Urinary bladder (tissue), 4 donors: Measurements from ENCODE around the gene PCBP4. TPM values are rescaled to one million over a fixed set of nuclear protein-coding genes. Genes with fewer than 3 reads are reported as not detected.
"Not testable (repeated sequence)": the region's sequence is repeated elsewhere in the genome, so short reads cannot be mapped to it uniquely, and the experiment has no call there.

ENCODE experiments used
- DNase-seq: peaks from one replicate; pipeline ENCODE4 v3.0.0-alpha.2; 2015; ENCODE audit errors: extremely low spot score
- H3K27ac ChIP-seq: one replicate; pipeline ENCODE4 v1.5.1; 2013; ENCODE audit warnings: low read depth, mild to moderate bottlenecking, moderate library complexity
- H3K36me3 ChIP-seq: one replicate; pipeline ENCODE4 v1.6.1; 2013; ENCODE audit warnings: mild to moderate bottlenecking, moderate library complexity; ENCODE audit not compliant: insufficient read depth
- H3K4me1 ChIP-seq: one replicate; pipeline ENCODE4 v1.6.1; 2013; ENCODE audit warnings: mild to moderate bottlenecking, moderate library complexity; ENCODE audit not compliant: insufficient read depth
- H3K4me3 ChIP-seq: one replicate; pipeline ENCODE4 v1.5.1; 2013; ENCODE audit warnings: low read depth, low read length
- WGBS: extraction: QIAGEN DNeasy Blood & Tissue Kit; methylation state at CpG from one replicate; pipeline ENCODE4 v1.1.7; 2013; 5-methylcytosine and 5-hydroxymethylcytosine counted together
- polyA plus RNA-seq: library from polyadenylated mRNA; stranded (reverse); fragments of 200-250 nt; gene quantifications from one replicate; pipeline ENCODE4 v1.2.3, GENCODE V29; 2013
- small RNA-seq: library from RNA; depleted of rRNA; stranded (forward); fragments of <200 nt; gene quantifications from one replicate; pipeline ENCODE3, GENCODE V24; 2014
- total RNA-seq: library from RNA; depleted of rRNA; stranded (reverse); fragments of >200 nt; gene quantifications from one replicate; pipeline ENCODE4 v1.2.3, GENCODE V29; 2014
- donor health status: healthy with polysubstance abuse.
- donor health status: healthy.

PCBP4 gene
- total and polyA plus RNA-seq, 2 donors: 22.4 to 43.9 TPM

DNA sequence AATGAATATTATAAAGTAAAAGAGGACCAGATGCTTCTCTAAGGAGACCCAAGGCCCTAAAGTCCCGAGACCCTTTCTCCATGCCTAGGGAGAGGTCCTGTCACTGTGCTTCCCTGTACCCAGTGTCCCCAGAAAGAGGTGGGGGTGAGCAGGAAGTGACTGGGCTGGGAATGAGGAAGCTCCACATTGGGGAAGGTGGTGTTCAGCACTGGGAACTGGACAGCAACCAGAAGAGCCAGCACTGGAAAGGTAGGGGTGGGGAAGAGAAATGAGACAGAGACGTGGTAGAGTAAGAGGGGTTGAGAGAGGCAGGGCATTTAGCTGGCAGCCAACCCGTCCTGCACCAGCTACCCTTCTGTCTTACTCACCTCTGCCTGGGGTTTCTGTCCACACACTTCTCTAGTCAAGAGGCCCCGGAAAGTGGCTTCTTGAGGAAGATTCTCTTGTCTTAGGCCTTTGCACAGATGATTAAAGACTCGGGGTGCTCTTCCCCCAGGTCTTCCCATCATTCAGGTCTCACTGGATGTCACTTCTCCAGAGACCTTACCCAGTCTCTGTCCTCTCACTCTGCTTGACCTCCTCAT, 37.7 kb downstream of the PCBP4 start:
- H3K4me1 ChIP-seq: no peaks in the 10 kb centered on the region

DNA sequence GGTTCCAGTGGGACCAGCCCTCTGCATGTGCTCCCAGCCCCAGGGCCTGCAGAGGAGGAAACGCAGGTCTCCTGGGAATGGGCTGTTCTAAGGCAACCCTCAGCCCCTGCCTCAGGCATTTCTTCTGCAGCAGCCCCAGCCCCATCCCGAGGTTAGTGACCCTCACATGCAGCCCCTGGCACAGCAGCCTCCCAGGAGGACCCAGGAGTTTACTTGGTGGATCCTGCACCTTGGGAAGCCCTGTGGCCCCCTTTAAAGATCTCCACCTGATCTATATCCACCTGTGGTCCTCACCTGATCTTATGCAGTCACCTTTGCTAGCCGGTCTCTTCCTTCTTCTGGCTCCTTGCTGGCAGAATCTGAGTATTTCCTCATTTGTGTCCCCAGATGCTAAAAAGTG, 38.3 kb downstream of the PCBP4 start:
- not testable (repeated sequence) for H3K36me3 ChIP-seq, H3K4me3 ChIP-seq, H3K4me1 ChIP-seq, H3K27ac ChIP-seq, DNase-seq
- WGBS: 84% methylated on average over 3 of the region's 3 CpGs

More for the DNA sequence above, 37.7 kb downstream of the PCBP4 start:
- WGBS: 72% methylated on average over 5 of the region's 5 CpGs
- Histone ChIP-seq H3K36me3 (no peaks in the 10 kb centered on the region), H3K4me3 (no peak overlapping the region), H3K27ac (no peak overlapping the region)
- DNase-seq: no peak

- DNase-seq: no peak
- no peaks in the 10 kb centered on the region for H3K36me3 ChIP-seq
- H3K4me1 ChIP-seq: no peaks in the 10 kb centered on the region
- 94% methylated on average over 7 of the region's 7 CpGs for WGBS
- H3K27ac ChIP-seq: no peak overlapping the region
- H3K4me3 ChIP-seq: no peak overlapping the region
Observed at GRCh38 chr3:51928438-51928837, 38.8 kb downstream of the PCBP4 start.

DNA sequence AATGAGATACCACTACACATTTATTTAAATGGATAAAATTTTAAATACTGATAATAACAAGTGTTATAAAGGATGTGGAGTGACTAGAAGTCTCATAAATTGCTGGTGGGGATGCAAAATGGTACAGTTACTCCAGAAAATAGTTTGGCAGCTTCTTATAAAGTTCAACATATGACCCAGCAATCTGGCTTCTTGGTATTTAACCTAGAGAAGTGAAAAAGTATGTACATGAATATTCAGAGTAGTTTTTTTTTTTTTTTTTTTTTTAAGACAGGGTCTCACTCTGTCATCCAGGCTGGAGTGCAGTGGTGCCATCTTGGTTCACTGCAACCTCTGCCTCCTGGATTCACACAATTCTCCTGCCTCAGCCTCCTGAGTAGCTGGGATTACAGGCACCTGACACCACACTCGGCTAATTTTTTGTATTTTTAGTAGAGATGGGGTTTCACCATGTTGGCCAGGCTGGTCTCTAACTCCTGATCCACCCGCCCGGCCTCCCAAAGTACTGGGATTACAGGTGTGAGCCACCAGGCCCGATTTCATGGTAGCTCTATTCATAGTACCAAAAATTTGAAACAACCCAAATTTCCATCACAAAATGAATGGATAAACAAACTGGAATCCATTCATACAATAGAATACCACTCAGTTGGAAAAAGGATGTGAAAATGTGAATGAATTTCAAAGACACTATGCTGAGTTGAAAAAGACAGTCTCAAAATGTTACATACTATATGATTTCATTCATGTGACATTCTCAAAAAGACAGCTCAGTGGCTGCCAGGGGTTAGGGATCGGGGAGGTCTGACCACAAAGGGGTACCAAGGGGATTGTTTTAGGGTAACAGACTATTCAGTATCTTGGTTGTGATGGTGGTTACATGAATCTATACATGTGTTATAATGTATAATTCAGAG, 39.9 kb downstream of the PCBP4 start:
- WGBS: 88% methylated on average over 5 of the region's 5 CpGs
- no peaks in the 10 kb centered on the region for H3K4me1 ChIP-seq
- DNase-seq: no peak

GRCh38 chr3:51921081-51921578, 46.1 kb downstream of the PCBP4 start:
- no peak for DNase-seq
- H3K27ac ChIP-seq: no peak overlapping the region
- 75% methylated on average over 11 of the region's 11 CpGs for WGBS

More for the DNA sequence above, 39.9 kb downstream of the PCBP4 start:
- no peak overlapping the region for H3K4me3 ChIP-seq
- H3K36me3 ChIP-seq: no peaks in the 10 kb centered on the region
- no peak overlapping the region for H3K27ac ChIP-seq

DNA sequence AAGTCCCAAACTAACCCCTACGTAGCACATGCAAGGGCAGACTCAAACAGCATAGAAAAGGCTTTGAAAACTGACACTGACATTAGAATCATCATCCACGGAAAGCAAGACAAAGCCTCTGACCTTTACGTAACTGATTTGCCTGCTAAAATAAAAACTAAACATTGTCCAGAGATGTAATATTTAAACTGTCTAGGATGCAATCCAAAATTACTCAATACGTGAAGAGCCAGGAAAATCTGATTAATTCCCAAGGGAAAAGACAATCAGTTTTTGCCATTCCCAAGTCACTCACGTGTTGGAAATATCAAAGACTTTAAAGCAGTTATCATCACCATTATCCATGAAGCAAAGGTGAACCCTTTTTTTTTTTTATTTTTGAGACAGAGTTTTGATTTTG, 50.8 kb downstream of the PCBP4 start:
- Histone ChIP-seq H3K36me3 (no peaks in the 10 kb centered on the region), H3K27ac (no peak overlapping the region), H3K4me3 (no peak overlapping the region), H3K4me1 (no peaks in the 10 kb centered on the region)
- no peak for DNase-seq
- WGBS: 40% methylated on average over 5 of the region's 5 CpGs

More at GRCh38 chr3:51921081-51921578, 46.1 kb downstream of the PCBP4 start:
- Histone ChIP-seq H3K4me1 (no peaks in the 10 kb centered on the region), H3K36me3 (no peaks in the 10 kb centered on the region), H3K4me3 (no peak overlapping the region)

GRCh38 chr3:51908026-51908425, 59.2 kb downstream of the PCBP4 start:
- no peak for DNase-seq
- no peak overlapping the region for H3K4me3 ChIP-seq
- no peak overlapping the region for H3K27ac ChIP-seq
- no peaks in the 10 kb centered on the region for H3K4me1 ChIP-seq
- H3K36me3 ChIP-seq: no peaks in the 10 kb centered on the region
- WGBS: 75% methylated on average over 4 of the region's 4 CpGs

Small RNAs within 50 kb of the gene (small RNA-seq; reads per million reads assigned to genes)
- gene AC115284.1: not detected

Other genes starting within 250 kb of the PCBP4 start
- not detected for gene IQCF6, start 188.2 kb downstream of the PCBP4 start, total RNA-seq
- not detected for gene IQCF6, start 188.2 kb downstream of the PCBP4 start, polyA plus RNA-seq
- gene IQCF2, start 105.8 kb downstream of the PCBP4 start, total RNA-seq: not detected
- not detected for gene IQCF2, start 105.8 kb downstream of the PCBP4 start, polyA plus RNA-seq
- gene IQCF5, start 91.9 kb downstream of the PCBP4 start, total RNA-seq: not detected
- not detected for gene IQCF5, start 91.9 kb downstream of the PCBP4 start, polyA plus RNA-seq
- not detected for gene IQCF1, start 64.1 kb downstream of the PCBP4 start, total RNA-seq
- gene IQCF1, start 64.1 kb downstream of the PCBP4 start, polyA plus RNA-seq: not detected
- 7.7 TPM for gene RRP9, start 25.6 kb downstream of the PCBP4 start, total RNA-seq
- gene RRP9, start 25.6 kb downstream of the PCBP4 start, polyA plus RNA-seq: 29.5 TPM
- gene PARP3, start 25.1 kb downstream of the PCBP4 start, total RNA-seq: 6.1 TPM
- gene PARP3, start 25.1 kb downstream of the PCBP4 start, polyA plus RNA-seq: 15.0 TPM
- not detected for gene GPR62, start 12.1 kb downstream of the PCBP4 start, total RNA-seq
- gene GPR62, start 12.1 kb downstream of the PCBP4 start, polyA plus RNA-seq: 0.32 TPM
- 14.2 TPM for gene ABHD14B, start 6.6 kb upstream of the PCBP4 start, total RNA-seq
- gene ABHD14B, start 6.6 kb upstream of the PCBP4 start, polyA plus RNA-seq: 69.1 TPM
- gene ABHD14A, start 7.6 kb upstream of the PCBP4 start, total RNA-seq: 13.0 TPM
- gene ABHD14A, start 7.6 kb upstream of the PCBP4 start, polyA plus RNA-seq: 31.5 TPM
- gene ACY1, start 16.1 kb upstream of the PCBP4 start, total RNA-seq: 10.6 TPM
- 20.0 TPM for gene ACY1, start 16.1 kb upstream of the PCBP4 start, polyA plus RNA-seq
- gene RPL29, start 28.4 kb upstream of the PCBP4 start, total RNA-seq: 623 TPM
- gene RPL29, start 28.4 kb upstream of the PCBP4 start, polyA plus RNA-seq: 1,824 TPM
- 8.2 TPM for gene DUSP7, start 89.1 kb upstream of the PCBP4 start, total RNA-seq
- 14.3 TPM for gene DUSP7, start 89.1 kb upstream of the PCBP4 start, polyA plus RNA-seq
- 4.2 TPM for gene POC1A, start 187.0 kb upstream of the PCBP4 start, total RNA-seq
- gene POC1A, start 187.0 kb upstream of the PCBP4 start, polyA plus RNA-seq: 2.5 TPM
- gene ALAS1, start 230.7 kb upstream of the PCBP4 start, total RNA-seq: 24.1 TPM
- 56.7 TPM for gene ALAS1, start 230.7 kb upstream of the PCBP4 start, polyA plus RNA-seq